ENCODE measurements around the gene TMSB10. TPM values are rescaled to one million over a fixed set of nuclear protein-coding genes. Genes with fewer than 3 reads are reported as not detected.
A peak's percentile ranks its signal among the peaks of the same experiment; 100 is the strongest.
"Not testable (repeated sequence)": the region's sequence is repeated elsewhere in the genome, so short reads cannot be mapped to it uniquely, and the experiment has no call there.

The TMSB10 gene
- total RNA-seq, 1 experiment from 2014 or later, result 11,384 TPM

- in situ Hi-C loops (cut with HindIII; ENCODE audit: low pct_unique_long_range_greater_than_20kb, low sequenced_read_pairs), result no loop called here
- no peak for DNase-seq (ENCODE audit: low read depth)
These were observed 7.7 kb upstream of the TMSB10 start for GRCh38 chr2:84897773-84898172.

GRCh38 chr2:84899304-84900204 is 5.9 kb upstream of the TMSB10 start:
- no peak for DNase-seq (ENCODE audit: low read depth)
- in situ Hi-C loops (cut with HindIII; ENCODE audit: low pct_unique_long_range_greater_than_20kb, low sequenced_read_pairs), result no loop called here

- in situ Hi-C loops (cut with HindIII; ENCODE audit: low pct_unique_long_range_greater_than_20kb, low sequenced_read_pairs), result no loop called here
- no peak for DNase-seq (ENCODE audit: low read depth)
These were observed 4.5 kb upstream of the TMSB10 start for GRCh38 chr2:84900971-84901370.

- DNase-seq (ENCODE audit: low read depth), result no peak
- in situ Hi-C loops (cut with HindIII; ENCODE audit: low pct_unique_long_range_greater_than_20kb, low sequenced_read_pairs), result no loop called here
These were observed 3.8 kb upstream of the TMSB10 start for GRCh38 chr2:84901593-84902120.

GRCh38 chr2:84902526-84902925 is 2.9 kb upstream of the TMSB10 start:
- DNase-seq (ENCODE audit: low read depth), result no peak
- in situ Hi-C loops (cut with HindIII; ENCODE audit: low pct_unique_long_range_greater_than_20kb, low sequenced_read_pairs), result no loop called here

- DNase-seq (ENCODE audit: low read depth), result no peak
- in situ Hi-C loops (cut with HindIII; ENCODE audit: low pct_unique_long_range_greater_than_20kb, low sequenced_read_pairs), result no loop called here
These were observed 1.3 kb upstream of the TMSB10 start for GRCh38 chr2:84904151-84904550.

- DNase-seq (ENCODE audit: low read depth), result peak; percentile 42
- in situ Hi-C loops (cut with HindIII; ENCODE audit: low pct_unique_long_range_greater_than_20kb, low sequenced_read_pairs), result no loop called here
These were observed 710 bp upstream of the TMSB10 start for GRCh38 chr2:84904717-84905174.

- in situ Hi-C loops (cut with HindIII; ENCODE audit: low pct_unique_long_range_greater_than_20kb, low sequenced_read_pairs), result no loop called here
- peak; percentile 31 for DNase-seq (ENCODE audit: low read depth)
These were observed 848 bp downstream of the TMSB10 start for GRCh38 chr2:84906108-84906899.

- DNase-seq (ENCODE audit: low read depth), result peak; percentile 98
- in situ Hi-C loops (cut with HindIII; ENCODE audit: low pct_unique_long_range_greater_than_20kb, low sequenced_read_pairs), result no loop called here
These were observed 1.7 kb downstream of the TMSB10 start for GRCh38 chr2:84906900-84907714.

GRCh38 chr2:84908948-84909713 is 3.7 kb downstream of the TMSB10 start:
- no peak for DNase-seq (ENCODE audit: low read depth)
- in situ Hi-C loops (cut with HindIII; ENCODE audit: low pct_unique_long_range_greater_than_20kb, low sequenced_read_pairs), result no loop called here

GRCh38 chr2:84911135-84911678 is 5.8 kb downstream of the TMSB10 start:
- in situ Hi-C loops (cut with HindIII; ENCODE audit: low pct_unique_long_range_greater_than_20kb, low sequenced_read_pairs), result no loop called here
- no peak for DNase-seq (ENCODE audit: low read depth)

- in situ Hi-C loops (cut with HindIII; ENCODE audit: low pct_unique_long_range_greater_than_20kb, low sequenced_read_pairs), result no loop called here
- no peak for DNase-seq (ENCODE audit: low read depth)
These were observed 7.5 kb downstream of the TMSB10 start for GRCh38 chr2:84912984-84913383.

GRCh38 chr2:84914334-84914733 is 8.9 kb downstream of the TMSB10 start:
- DNase-seq (ENCODE audit: low read depth), result no peak
- in situ Hi-C loops (cut with HindIII; ENCODE audit: low pct_unique_long_range_greater_than_20kb, low sequenced_read_pairs), result no loop called here

GRCh38 chr2:84915675-84916074 is 10.2 kb downstream of the TMSB10 start:
- in situ Hi-C loops (cut with HindIII; ENCODE audit: low pct_unique_long_range_greater_than_20kb, low sequenced_read_pairs); DNase-seq (ENCODE audit: low read depth): not testable (repeated sequence)

GRCh38 chr2:84917821-84918220 is 12.4 kb downstream of the TMSB10 start:
- in situ Hi-C loops (cut with HindIII; ENCODE audit: low pct_unique_long_range_greater_than_20kb, low sequenced_read_pairs); DNase-seq (ENCODE audit: low read depth): not testable (repeated sequence)

- in situ Hi-C loops (cut with HindIII; ENCODE audit: low pct_unique_long_range_greater_than_20kb, low sequenced_read_pairs), result no loop called here
- DNase-seq (ENCODE audit: low read depth), result no peak
These were observed 13.0 kb downstream of the TMSB10 start for GRCh38 chr2:84918430-84918829.

GRCh38 chr2:84919885-84920580 is 14.6 kb downstream of the TMSB10 start:
- peak; percentile 91 for DNase-seq (ENCODE audit: low read depth)
- in situ Hi-C loops (cut with HindIII; ENCODE audit: low pct_unique_long_range_greater_than_20kb, low sequenced_read_pairs), result no loop called here

Measured in Caki2 (cell line).